ENCODE measurements around the gene CTSE.
"Not testable (repeated sequence)": the region's sequence is repeated elsewhere in the genome, so short reads cannot be mapped to it uniquely, and the experiment has no call there.

The CTSE gene

GRCh38 chr1:206066479-206067171 is 42.9 kb upstream of the CTSE start:
- H3K4me3 ChIP-seq (IDR thresholded peaks at IDR 0.05; ENCODE audit: insufficient read depth, low read depth, low read length) = peak overlapping the region; percentile 27
- H3K27ac ChIP-seq = peak overlapping the region; percentile 35; the same call in 1 of the 2 replicates
- H4K20me1 ChIP-seq (ENCODE audit: insufficient read depth) = no peaks in the 10 kb centered on the region
- H2AFZ ChIP-seq (ENCODE audit: low read depth) = no peak overlapping the region
- H3K36me3 ChIP-seq (ENCODE audit: insufficient read depth) = no peaks in the 10 kb centered on the region
- H3K27me3 ChIP-seq (ENCODE audit: insufficient read depth, low read depth) = no peaks in the 10 kb centered on the region
- H3K4me1 ChIP-seq (ENCODE audit: low read depth, poor library complexity, severe bottlenecking) = peaks cover 47% of the 10 kb centered on the region
- TF ChIP-seq, protein P1, sequence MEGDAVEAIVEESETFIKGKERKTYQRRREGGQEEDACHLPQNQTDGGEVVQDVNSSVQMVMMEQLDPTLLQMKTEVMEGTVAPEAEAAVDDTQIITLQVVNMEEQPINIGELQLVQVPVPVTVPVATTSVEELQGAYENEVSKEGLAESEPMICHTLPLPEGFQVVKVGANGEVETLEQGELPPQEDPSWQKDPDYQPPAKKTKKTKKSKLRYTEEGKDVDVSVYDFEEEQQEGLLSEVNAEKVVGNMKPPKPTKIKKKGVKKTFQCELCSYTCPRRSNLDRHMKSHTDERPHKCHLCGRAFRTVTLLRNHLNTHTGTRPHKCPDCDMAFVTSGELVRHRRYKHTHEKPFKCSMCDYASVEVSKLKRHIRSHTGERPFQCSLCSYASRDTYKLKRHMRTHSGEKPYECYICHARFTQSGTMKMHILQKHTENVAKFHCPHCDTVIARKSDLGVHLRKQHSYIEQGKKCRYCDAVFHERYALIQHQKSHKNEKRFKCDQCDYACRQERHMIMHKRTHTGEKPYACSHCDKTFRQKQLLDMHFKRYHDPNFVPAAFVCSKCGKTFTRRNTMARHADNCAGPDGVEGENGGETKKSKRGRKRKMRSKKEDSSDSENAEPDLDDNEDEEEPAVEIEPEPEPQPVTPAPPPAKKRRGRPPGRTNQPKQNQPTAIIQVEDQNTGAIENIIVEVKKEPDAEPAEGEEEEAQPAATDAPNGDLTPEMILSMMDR (conservative IDR thresholded peaks at IDR 0.05; ENCODE audit: low read depth, low read length) = no peak
- H3K4me2 ChIP-seq = peak overlapping the region; percentile 80
- H3K79me2 ChIP-seq (ENCODE audit: insufficient read depth, low read depth) = no peaks in the 10 kb centered on the region
- peak overlapping the region; percentile 6; the same call in 1 of the 2 replicates for H3K9ac ChIP-seq

DNA sequence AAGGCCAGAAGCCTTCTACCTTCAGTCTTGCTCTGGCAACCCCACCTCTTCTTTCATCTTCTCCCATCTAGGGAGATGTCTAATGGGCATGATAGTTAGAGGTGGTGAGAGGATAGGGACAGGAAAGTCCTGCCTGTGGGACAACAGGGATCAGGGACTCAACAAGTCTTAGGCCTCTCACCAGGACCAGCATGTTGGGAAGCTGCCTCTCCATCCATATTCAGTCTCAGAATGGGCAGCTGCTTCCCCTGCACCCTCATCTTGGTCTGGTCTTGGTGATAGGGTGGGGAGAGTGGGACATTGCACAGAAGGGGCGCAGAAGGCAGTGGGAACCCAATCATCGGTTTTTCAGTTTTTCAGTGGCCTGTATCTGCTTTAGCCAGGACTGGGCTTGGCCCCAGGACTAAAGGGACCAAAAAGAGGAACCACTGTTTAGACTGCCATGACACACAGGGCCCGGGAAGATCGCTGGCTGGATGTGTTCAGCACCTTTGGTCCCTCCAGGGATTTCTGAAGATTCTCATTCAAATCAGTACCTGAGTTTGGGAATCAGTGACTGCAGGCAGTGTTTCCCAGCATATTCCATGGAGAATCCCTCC is 42.0 kb upstream of the CTSE start:
- TF ChIP-seq, protein P1 (conservative IDR thresholded peaks at IDR 0.05; ENCODE audit: low read depth, low read length) = no peak
- Histone ChIP-seq H3K79me2 (ENCODE audit: insufficient read depth, low read depth) (no peaks in the 10 kb centered on the region), H3K4me2 (peak overlapping the region; percentile 80), H3K4me3 (IDR thresholded peaks at IDR 0.05; ENCODE audit: insufficient read depth, low read depth, low read length) (no peak overlapping the region), H3K4me1 (ENCODE audit: low read depth, poor library complexity, severe bottlenecking) (peaks cover 47% of the 10 kb centered on the region), H2AFZ (ENCODE audit: low read depth) (no peak overlapping the region), H3K27me3 (ENCODE audit: insufficient read depth, low read depth) (no peaks in the 10 kb centered on the region), H4K20me1 (ENCODE audit: insufficient read depth) (no peaks in the 10 kb centered on the region), H3K36me3 (ENCODE audit: insufficient read depth) (no peaks in the 10 kb centered on the region), H3K27ac (peak overlapping the region; percentile 35; the same call in 1 of the 2 replicates), H3K9ac (no peak overlapping the region)

DNA sequence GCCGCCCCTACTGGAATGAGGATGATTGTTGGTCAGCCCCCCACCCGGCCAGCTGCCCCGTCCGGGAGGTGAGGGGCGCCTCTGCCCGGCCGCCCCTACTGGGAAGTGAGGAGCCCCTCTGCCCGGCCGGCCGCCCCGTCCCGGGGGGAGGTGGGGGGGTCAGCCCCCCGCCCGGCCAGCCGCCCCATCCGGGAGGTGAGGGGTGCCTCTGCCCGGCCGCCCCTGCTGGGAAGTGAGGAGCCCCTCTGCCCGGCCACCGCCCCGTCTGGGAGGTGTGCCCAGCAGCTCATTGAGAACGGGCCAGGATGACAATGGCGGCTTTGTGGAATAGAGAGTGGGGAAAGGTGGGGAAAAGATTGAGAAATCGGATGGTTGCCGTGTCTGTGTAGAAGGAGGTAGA is 40.8 kb upstream of the CTSE start:
- H3K79me2 ChIP-seq (ENCODE audit: insufficient read depth, low read depth); H3K9ac ChIP-seq; H4K20me1 ChIP-seq (ENCODE audit: insufficient read depth); H3K4me2 ChIP-seq; H3K36me3 ChIP-seq (ENCODE audit: insufficient read depth); H3K27me3 ChIP-seq (ENCODE audit: insufficient read depth, low read depth); H3K27ac ChIP-seq; H3K4me3 ChIP-seq (IDR thresholded peaks at IDR 0.05; ENCODE audit: insufficient read depth, low read depth, low read length); H2AFZ ChIP-seq (ENCODE audit: low read depth): not testable (repeated sequence)
- peaks cover 45% of the 10 kb centered on the region for H3K4me1 ChIP-seq (ENCODE audit: low read depth, poor library complexity, severe bottlenecking)

DNA sequence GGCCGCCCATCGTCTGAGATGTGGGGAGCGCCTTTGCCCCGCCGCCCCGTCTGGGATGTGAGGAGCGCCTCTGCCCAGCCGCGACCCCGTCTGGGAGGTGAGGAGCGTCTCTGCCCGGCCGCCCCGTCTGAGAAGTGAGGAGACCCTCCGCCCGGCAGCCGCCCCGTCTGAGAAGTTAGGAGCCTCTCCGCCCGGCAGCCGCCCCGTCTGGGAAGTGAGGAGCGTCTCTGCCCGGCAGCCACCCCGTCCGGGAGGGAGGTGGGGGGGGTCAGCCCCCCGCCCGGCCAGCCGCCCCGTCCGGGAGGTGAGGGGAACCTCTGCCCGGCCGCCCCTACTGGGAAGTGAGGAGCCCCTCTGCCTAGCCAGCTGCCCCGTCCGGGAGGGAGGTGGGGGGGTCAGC is 40.3 kb upstream of the CTSE start:
- not testable (repeated sequence) for H3K27ac ChIP-seq; H2AFZ ChIP-seq (ENCODE audit: low read depth); H3K27me3 ChIP-seq (ENCODE audit: insufficient read depth, low read depth); H3K4me3 ChIP-seq (IDR thresholded peaks at IDR 0.05; ENCODE audit: insufficient read depth, low read depth, low read length); H3K79me2 ChIP-seq (ENCODE audit: insufficient read depth, low read depth); H3K4me2 ChIP-seq; H3K9ac ChIP-seq; H3K36me3 ChIP-seq (ENCODE audit: insufficient read depth); H4K20me1 ChIP-seq (ENCODE audit: insufficient read depth)
- H3K4me1 ChIP-seq (ENCODE audit: low read depth, poor library complexity, severe bottlenecking) = peaks cover 40% of the 10 kb centered on the region

- Histone ChIP-seq H3K4me2 (no peak overlapping the region), H3K36me3 (ENCODE audit: insufficient read depth) (no peaks in the 10 kb centered on the region), H3K4me1 (ENCODE audit: low read depth, poor library complexity, severe bottlenecking) (peaks cover 25% of the 10 kb centered on the region), H3K4me3 (IDR thresholded peaks at IDR 0.05; ENCODE audit: insufficient read depth, low read depth, low read length) (no peak overlapping the region), H4K20me1 (ENCODE audit: insufficient read depth) (no peaks in the 10 kb centered on the region), H3K79me2 (ENCODE audit: insufficient read depth, low read depth) (no peaks in the 10 kb centered on the region), H2AFZ (ENCODE audit: low read depth) (no peak overlapping the region), H3K27me3 (ENCODE audit: insufficient read depth, low read depth) (no peaks in the 10 kb centered on the region), H3K27ac (no peak overlapping the region), H3K9ac (no peak overlapping the region)
- TF ChIP-seq, protein P1 (conservative IDR thresholded peaks at IDR 0.05; ENCODE audit: low read depth, low read length) = no peak
Observed at GRCh38 chr1:206062464-206062863, 38.8 kb upstream of the CTSE start.

All from KMS-11 (cell line).